GM13976 (cell line): ENCODE data around the gene CPSF4L.

Experiments
- DNase-seq: peaks from one replicate; pipeline ENCODE4 v3.0.0; 2012; ENCODE audit warnings: low spot score
- in situ Hi-C: fragments of 300-500 bp; cut with MboI; formaldehyde crosslinking; loops from one replicate; pipeline ENCODE4 v1.12.0; 2022; ENCODE audit warnings: low sequenced_read_pairs, mixed read lengths, inconsistent platforms; ENCODE audit not compliant: unreplicated experiment
- TF ChIP-seq, protein P1 (sequence below): IDR thresholded peaks from 2 replicates; pipeline ENCODE4 v1.5.1; 2012; ENCODE audit warnings: borderline replicate concordance, mild to moderate bottlenecking; ENCODE audit not compliant: insufficient read depth; ENCODE audit errors: extremely low read depth, missing control alignments, control extremely low read depth

The CPSF4L gene

DNA sequence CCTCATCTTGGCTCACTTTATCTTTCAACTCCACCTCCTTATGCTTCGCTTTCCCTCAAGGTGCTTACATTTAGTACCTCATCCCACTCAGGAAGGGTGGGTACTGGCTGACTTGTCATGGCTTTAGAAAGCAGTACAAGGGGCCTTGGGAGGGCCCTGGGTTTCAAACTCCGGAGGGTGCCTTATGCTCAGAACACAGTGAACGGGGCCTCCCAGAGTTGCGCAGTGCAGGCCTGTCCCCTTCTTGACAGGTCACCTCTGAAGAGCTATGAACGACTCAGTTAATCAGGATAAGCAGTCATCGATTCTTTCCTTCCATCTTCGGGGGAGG, 62.8 kb downstream of the CPSF4L start:
- TF ChIP-seq, protein P1, sequence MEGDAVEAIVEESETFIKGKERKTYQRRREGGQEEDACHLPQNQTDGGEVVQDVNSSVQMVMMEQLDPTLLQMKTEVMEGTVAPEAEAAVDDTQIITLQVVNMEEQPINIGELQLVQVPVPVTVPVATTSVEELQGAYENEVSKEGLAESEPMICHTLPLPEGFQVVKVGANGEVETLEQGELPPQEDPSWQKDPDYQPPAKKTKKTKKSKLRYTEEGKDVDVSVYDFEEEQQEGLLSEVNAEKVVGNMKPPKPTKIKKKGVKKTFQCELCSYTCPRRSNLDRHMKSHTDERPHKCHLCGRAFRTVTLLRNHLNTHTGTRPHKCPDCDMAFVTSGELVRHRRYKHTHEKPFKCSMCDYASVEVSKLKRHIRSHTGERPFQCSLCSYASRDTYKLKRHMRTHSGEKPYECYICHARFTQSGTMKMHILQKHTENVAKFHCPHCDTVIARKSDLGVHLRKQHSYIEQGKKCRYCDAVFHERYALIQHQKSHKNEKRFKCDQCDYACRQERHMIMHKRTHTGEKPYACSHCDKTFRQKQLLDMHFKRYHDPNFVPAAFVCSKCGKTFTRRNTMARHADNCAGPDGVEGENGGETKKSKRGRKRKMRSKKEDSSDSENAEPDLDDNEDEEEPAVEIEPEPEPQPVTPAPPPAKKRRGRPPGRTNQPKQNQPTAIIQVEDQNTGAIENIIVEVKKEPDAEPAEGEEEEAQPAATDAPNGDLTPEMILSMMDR, result no peak
- DNase-seq, result no peak
- in situ Hi-C loops, result loop anchor here (25.0 kb wide), 1 partner anchor 637 kb away; no protein-coding TSS in a partner anchor
